Activated CD8-positive, alpha-beta memory T cell treated with anti-CD3 and anti-CD28 coated beads, Interleukin-2, amount 50 U/mL, for 24 hours (primary cell): ENCODE results near the gene DEPDC4.
"Not testable (repeated sequence)": the region's sequence is repeated elsewhere in the genome, so short reads cannot be mapped to it uniquely, and the experiment has no call there.

Source experiments
- DNase-seq: peaks from one replicate; pipeline ENCODE4 v3.0.0-alpha.2; 2020; ENCODE audit errors: extremely low read depth

Gene DEPDC4

DNA sequence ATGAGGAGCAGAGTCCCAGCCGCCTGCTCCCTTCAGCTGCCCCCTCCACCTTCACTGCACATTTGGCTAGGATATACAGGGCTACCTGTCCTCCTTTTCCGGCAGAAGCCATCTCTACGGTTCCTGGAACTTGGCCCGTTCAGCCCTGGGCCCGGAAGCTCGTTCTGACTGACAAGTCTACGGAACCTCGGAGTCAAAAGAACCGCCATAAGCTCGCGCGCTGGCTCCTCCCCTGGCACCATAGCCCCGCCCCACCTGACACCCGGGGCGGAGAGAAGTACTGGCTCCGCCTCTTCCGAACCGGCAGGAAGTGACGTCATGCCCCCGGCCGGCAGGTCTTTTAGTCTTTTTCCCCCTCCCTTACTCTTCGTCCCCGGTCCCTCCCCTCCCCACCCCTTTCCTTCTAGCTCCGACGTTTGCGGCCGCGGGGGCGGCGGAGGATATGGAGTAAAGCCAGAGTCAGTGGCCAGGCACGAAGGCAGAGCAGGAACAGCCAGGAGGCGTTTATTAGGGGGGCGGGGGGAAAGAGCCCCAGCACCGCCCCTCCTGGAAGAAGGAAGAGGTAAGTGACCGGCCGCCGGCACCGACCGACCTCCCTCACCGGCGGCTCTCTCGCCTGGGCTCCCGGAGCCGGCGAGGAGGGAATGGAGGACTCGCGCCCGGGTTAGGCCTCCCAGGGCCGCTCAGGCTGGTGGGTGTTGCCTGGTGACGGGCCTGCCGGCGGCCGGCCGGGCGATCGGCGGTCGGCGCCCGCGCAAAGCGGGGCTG, at the start of gene DEPDC4, which contains the start of gene SCYL2:
TSS of gene DEPDC4 (minus strand) at position 245 of the 768 bp plus-strand sequence. CDS start at position 242, 3 bp downstream.
TSS of gene SCYL2 (plus strand) at position 343 of the 768 bp plus-strand sequence. CDS start 15,794 bp downstream, outside the sequence.
- peak; percentile 92 for DNase-seq

DNA sequence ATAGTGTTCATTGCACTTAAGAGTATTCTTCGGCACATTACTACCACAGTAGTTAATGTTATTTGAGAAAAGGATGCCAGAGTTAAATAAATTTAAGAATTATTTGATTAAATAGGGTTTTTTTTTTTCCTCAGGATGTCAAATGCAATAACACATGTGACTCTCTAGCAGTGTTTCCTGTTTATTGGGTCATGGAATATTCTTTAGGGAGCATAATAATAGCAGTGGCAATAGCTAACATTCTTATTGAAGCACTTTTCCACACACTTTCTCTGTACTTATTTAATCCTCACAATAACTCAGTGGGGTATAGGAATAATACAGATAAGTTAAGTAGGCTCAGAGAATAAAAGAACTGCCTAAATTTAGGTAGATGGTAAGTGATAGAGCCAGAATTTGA, 44.4 kb upstream of the DEPDC4 start:
- DNase-seq, result no peak

DNA sequence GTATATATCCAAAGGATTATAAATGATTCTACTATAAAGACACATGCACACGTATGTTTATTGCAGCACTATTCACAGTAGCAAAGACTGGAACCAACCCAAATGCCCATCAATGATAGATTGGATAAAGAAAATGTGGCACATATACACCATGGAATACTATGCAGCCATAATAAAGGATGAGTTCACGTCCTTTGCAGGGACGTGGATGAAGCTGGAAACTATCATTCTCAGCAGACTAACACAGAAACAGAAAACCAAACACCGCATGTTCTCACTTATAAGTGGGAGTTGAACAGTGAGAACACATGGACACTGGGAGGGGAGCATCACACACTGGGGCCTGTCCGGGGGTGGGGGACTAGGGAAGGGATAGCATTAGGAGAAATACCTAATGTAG, 41.3 kb upstream of the DEPDC4 start:
- not testable (repeated sequence) for DNase-seq

DNA sequence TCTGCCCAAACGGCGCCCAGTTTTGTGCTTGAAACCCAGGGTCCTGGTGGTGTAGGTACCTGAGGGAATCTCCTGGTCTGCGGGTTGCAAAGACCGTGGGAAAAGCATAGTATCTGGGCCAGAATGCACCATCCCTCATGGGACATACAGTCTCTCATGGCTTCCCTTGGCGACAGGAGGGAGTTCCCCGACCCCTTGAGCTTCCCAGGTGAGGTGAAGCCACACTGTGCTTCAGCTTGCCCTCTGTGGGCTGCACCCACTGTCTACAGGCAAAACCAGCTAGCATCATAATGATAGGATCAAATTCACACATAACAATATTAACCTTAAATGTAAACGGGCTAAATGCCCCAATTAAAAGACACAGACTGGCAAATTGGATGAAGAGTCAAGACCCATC, 37.5 kb upstream of the DEPDC4 start:
- DNase-seq, result not testable (repeated sequence)

DNA sequence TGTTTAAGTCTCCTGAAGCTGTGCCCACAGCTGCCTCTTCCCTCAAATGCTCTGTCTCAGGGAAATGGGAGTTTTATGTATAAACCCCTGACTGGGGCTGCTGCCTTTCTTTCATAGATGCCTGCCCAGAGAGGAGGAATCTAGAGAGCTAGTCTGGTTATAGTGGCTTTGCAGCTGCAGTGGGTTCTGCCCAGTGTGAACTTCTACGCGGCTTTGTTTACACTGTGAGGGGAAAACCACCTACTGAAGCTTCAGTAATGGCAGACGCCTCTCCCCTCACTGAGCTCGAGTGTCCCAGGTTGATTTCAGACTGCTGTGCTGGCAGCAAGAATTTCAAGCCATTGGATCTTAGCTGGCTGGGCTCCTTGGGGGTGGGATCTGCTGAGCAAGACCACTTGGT, 37.0 kb upstream of the DEPDC4 start:
- DNase-seq, result no peak

DNA sequence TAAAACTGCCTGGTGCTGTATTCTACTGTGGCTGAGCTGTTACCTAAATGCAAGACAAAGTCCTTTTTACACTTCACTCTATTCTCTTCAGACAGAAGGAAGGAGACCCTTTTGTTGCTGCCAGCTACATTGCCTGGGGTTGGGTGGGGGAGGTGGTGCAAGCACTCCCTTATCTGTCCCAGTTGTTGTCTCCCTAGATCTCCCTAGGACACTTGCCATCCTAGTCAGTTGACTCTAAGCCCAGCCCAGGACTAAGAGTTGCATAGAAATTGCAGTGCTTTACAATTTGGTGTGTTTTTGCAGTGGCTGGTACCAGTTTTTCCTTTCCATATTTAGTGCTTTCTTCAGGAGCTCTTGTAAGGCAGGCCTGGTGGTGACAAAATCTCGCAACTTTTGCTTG, 35.2 kb upstream of the DEPDC4 start:
- DNase-seq, result no peak

DNA sequence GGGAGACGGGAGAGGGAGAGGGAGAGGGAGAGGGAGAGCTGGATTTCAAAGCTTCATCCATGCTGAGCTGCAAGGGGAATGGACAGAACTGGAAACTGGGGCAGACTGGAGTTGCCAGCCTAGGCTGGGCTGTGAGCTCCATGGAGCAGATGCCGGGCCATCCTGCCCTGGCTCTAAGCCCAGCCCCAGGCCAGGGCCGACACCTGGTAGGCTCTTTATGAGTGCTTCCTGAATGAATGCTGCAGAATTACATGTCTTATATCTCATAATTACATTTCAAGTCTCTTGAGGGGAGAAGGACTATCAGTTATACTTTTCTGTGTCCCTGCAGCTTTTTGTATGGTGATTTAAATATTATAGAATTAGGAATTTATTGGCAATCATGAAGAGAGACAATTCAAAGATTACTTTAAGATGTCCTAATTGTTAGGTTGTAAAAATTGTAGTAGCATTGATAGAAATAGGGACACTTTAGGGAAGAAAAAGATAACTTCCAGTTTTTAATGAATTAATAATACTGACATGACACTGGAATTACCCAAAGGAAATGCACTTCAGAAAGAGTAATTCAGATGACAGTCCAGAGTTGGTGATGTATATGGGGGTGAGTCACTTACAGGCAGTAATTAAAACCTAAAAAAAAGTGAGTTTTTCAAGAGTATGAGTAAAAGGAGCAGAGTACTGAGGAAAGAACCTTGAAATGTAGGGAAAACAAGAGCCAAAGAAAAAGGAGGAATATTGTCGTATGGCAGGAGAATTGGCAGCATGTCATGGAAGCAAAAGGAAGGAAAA, 29.1 kb upstream of the DEPDC4 start:
- DNase-seq, result no peak

- not testable (repeated sequence) for DNase-seq
Measured at GRCh38 chr12:100294366-100294765, 27.5 kb upstream of the DEPDC4 start.

DNA sequence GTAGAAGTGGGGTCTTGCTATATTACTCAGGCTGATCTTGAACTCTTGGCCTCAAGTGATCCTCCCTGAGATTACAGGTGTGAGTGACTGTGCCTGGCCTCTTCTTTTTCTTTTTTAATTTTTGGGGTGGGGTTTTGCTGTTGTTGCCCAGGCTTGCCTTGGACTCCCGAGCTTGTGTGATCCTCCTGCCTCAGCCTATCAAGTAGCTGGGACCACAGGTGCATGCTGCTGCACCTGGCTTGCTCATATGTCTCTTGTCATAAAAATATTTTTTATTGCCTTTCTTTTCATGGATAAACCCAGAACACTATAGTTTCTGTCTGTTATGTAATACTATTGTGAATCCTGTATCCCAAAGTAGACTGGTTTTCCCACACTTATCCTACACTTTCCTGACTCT, 26.1 kb upstream of the DEPDC4 start:
- no peak for DNase-seq

- no peak for DNase-seq
Measured at GRCh38 chr12:100290016-100290415, 23.1 kb upstream of the DEPDC4 start.

- no peak for DNase-seq
Measured at GRCh38 chr12:100289038-100289437, 22.2 kb upstream of the DEPDC4 start.

GRCh38 chr12:100284556-100284955, 17.7 kb upstream of the DEPDC4 start:
- not testable (repeated sequence) for DNase-seq

DNA sequence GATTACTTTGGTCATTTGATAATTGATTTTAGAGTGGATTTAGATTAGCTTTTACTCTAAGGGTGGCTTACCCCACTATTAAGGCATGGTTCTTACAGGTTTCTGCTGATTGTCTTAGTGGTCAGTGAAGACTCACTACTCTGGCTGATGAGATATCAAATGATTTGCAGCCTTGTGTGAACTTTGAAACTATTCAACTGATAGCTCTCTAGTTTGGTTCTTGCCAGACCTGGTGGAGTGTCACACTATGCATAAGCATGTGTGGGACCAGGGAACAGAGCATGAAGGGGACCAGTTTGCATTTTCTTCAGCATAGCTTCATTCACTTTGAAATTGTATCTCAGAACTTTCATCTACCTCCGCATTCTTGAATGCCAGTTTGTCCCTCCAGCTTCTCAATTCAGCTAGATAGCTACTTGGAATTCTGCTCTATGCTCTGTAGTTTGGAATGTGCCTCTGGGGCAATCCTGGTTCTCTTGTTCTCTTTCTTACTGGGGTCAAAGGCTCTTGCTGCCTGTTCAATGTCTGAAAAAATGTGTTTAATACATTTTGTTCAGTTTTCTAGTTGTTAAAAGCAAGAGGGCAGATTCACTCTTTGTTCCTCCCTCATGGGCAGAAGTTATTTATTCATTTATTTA, 12.8 kb upstream of the DEPDC4 start:
- DNase-seq, result no peak

DNA sequence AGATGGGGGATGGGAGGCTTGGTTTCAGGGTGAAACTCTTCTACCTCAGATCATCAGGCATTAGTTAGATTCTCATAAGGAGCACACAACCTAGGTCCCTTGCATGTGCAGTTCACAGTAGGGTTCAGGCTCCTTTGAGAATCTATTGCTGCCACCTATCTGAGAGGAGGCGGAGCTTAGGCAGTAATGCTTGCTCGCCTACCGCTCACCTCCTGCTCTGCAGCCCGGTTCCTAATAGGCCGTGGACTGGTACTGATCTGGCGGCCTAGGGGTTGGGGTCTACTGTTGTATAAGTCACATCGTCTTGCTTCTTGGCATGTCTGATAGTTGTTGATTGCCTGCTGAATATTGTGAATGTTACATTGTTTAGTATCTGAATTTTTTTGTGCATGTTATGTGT, 12.3 kb upstream of the DEPDC4 start:
- DNase-seq, result no peak

DNA sequence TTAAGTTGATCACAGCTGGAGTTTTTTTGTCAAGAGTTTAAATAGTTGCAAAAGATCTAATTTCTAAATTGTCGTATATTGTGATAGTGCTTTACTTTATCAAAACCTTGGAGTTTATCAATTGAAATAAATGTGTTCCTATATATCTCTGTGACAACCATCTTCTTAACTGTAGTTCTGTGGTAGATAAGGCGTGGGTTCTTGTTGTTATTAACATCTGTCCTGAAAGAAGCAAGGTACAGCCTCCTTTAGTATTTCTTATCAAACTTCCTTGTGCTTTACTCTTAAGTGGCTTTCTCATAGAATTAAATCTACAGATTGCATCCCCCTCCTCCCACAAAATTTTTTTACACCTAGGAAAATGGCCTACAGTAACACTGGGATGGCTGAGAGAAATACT, 7.4 kb upstream of the DEPDC4 start:
- no peak for DNase-seq

GRCh38 chr12:100273782-100274181, 6.9 kb upstream of the DEPDC4 start:
- no peak for DNase-seq

DNA sequence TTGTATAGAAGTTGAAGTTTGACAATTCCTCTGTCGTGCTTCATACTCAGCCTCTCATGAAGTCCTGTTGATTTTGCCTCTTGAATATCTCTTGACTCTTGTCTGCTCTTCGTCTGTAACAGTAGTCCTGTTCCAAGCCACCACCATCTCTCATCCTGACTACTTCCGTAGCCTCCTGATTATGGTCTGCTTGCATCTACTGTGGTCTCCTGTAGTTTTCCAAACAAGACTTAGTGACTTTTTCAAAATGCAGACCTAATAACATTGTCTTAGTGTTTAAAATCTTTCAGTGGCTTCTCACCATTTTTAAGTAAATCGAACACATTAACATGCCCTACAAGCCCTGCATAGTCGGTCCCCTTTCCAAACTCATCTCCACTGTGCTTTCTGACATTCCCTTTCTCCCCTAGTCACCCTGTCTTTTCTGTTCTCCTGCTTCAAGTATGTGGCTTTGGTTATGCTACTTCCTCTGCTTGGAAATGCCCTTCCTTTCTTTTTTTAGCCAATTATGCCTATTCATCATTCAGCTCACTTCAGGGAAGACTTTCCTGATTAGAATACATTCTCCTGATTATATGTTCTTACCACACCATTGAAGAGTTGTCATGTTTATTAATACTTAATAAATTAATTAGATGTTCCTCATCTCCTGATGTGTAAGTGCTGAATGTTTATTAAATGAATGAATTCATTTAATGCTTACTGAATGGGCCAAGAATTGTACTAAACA, 2.1 kb upstream of the DEPDC4 start:
- DNase-seq, result no peak

GRCh38 chr12:100267603-100268281, 863 bp upstream of the DEPDC4 start:
- DNase-seq, result no peak

DNA sequence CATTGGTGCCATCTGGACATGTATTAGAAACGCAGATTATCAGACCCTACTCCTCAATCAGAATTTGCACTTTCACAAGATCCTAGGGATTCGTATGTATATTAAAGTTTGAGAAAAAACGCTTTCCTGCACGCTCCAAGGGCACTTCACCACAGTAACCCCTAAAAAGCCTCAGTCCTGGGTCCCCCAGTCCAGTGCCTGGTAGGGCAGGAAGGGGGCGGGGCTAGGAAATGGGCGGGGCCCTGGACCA, 369 bp downstream of the DEPDC4 start:
- DNase-seq, result no peak

- no peak for DNase-seq
Measured at GRCh38 chr12:100265732-100266584, 921 bp downstream of the DEPDC4 start.

GRCh38 chr12:100265107-100265506, 1.8 kb downstream of the DEPDC4 start:
- DNase-seq, result not testable (repeated sequence)
